ENCODE results near the gene DNER. TPM values are rescaled to one million over a fixed set of nuclear protein-coding genes. Genes with fewer than 3 reads are reported as not detected.

The DNER gene
- polyA plus RNA-seq, 3 donors: 0.12 to 0.20 (median 0.16) TPM

DNA sequence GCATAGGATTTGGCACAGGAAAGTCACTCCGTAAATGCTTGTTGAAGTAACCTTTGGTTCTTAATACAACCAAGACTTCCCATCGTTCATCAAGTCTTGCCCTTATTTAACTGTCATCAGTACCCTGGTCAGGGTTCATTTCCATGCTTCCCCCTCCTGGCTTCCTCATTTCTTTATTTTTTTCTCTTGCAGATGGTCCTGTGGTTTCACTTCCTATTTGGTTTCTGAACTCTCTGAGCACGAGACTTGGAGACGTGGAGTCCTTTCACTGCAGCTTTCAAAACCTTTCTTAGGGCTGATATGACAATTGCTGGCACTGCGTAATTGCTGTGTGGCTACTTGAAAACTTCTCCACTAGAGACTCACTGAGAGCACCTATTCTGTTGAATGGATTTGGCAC lies 383.4 kb downstream of the DNER start:
- peak overlapping the region; percentile 68 for H3K9ac ChIP-seq (ENCODE audit: insufficient read depth, low read length, poor library complexity, severe bottlenecking)
- Mint-ChIP-seq H3K27ac (peak overlapping the region; percentile 97 to 100 (median 99)), H3K4me1 (peaks cover 54% of the 10 kb centered on the region), H3K27me3 (ENCODE audit: low read depth in 3 of 3) (peaks cover 0 to 3% (median 0%) of the 10 kb centered on the region in 3 donors), H3K9me3 (peaks cover 0 to 8% (median 2%) of the 10 kb centered on the region in 7 donors), H3K36me3 (peaks cover 15% of the 10 kb centered on the region in 2 donors), H3K4me3 (peak overlapping the region in 1 of 2 donors; percentile 68)
- peak overlapping the region; percentile 90 to 98 for H3K27ac ChIP-seq (ENCODE audit: low read depth in 1 of 2, low read length in 2 of 2)
- H3K4me3 ChIP-seq (replicated peaks in 1 of 3; ENCODE audit: low read depth in 2 of 3, low read length in 3 of 3): peak overlapping the region in 1 of 3 experiments; percentile 33
- WGBS (ENCODE audit: insufficient coverage): 0% methylated on average over 2 of the region's 5 CpGs
- H3K4me1 ChIP-seq (ENCODE audit: control insufficient read depth in 1 of 2, insufficient read depth in 2 of 2, low read length in 2 of 2): peaks cover 63% of the 10 kb centered on the region in 2 donors
- TF ChIP-seq, protein P1, sequence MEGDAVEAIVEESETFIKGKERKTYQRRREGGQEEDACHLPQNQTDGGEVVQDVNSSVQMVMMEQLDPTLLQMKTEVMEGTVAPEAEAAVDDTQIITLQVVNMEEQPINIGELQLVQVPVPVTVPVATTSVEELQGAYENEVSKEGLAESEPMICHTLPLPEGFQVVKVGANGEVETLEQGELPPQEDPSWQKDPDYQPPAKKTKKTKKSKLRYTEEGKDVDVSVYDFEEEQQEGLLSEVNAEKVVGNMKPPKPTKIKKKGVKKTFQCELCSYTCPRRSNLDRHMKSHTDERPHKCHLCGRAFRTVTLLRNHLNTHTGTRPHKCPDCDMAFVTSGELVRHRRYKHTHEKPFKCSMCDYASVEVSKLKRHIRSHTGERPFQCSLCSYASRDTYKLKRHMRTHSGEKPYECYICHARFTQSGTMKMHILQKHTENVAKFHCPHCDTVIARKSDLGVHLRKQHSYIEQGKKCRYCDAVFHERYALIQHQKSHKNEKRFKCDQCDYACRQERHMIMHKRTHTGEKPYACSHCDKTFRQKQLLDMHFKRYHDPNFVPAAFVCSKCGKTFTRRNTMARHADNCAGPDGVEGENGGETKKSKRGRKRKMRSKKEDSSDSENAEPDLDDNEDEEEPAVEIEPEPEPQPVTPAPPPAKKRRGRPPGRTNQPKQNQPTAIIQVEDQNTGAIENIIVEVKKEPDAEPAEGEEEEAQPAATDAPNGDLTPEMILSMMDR (IDR thresholded peaks at IDR 0.05): no peak
- DNase-seq: peak; percentile 96 to 97 (median 96)
- no peaks in the 10 kb centered on the region for H3K27me3 ChIP-seq (ENCODE audit: control insufficient read depth in 2 of 2, insufficient read depth in 2 of 2, low read length in 2 of 2)
- no peak overlapping the region for H2AFZ ChIP-seq (ENCODE audit: insufficient read depth, low read depth, low read length, poor library complexity, severe bottlenecking)
- H4K20me1 ChIP-seq (ENCODE audit: insufficient read depth, low read length): no peaks in the 10 kb centered on the region
- intact Hi-C loops (cut with micrococcal nuclease): loop anchor here (2.0 to 10.0 kb wide), 4 partner anchors 16 to 86 kb away; partner anchors contain the start of gene PID1 (in 1 of the 2)
- no peaks in the 10 kb centered on the region for H3K79me2 ChIP-seq (ENCODE audit: insufficient read depth, low read length)
- no peaks in the 10 kb centered on the region for H3K36me3 ChIP-seq (replicated peaks in 1 of 2; ENCODE audit: control insufficient read depth in 1 of 2, insufficient read depth in 2 of 2, low read length in 2 of 2)
- H3K9me3 ChIP-seq (replicated peaks in 1 of 2; ENCODE audit: control insufficient read depth in 1 of 2, insufficient read depth in 1 of 2, low read length in 2 of 2): no peaks in the 10 kb centered on the region
- peak overlapping the region; percentile 29 for H3K4me2 ChIP-seq (replicated peaks; ENCODE audit: extremely low read depth, low read length, poor library complexity, severe bottlenecking)

DNA sequence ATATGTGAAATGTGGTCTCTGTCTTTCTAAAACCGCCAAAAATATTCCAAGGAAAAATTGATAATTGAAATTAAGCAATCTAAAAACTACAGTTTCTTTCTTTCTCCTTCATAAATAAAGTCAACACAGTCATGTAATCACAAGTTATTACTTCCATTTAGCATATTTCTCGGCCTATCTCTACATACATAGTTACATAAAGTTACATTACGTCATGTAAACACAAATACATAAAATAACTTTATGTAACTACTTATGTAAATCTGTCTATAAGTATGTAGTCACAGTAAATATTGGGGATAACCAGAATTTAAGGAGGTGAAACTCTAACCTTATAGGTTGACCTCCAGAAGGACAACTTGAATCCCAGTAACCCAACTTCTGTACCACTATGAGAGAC lies 394.8 kb downstream of the DNER start:
- H3K27ac Mint-ChIP-seq: no peak overlapping the region

More for the DNA sequence above, 394.8 kb downstream of the DNER start:
- intact Hi-C loops (cut with micrococcal nuclease): no loop called here
- no peak overlapping the region for H3K4me2 ChIP-seq (replicated peaks; ENCODE audit: extremely low read depth, low read length, poor library complexity, severe bottlenecking)
- no peaks in the 10 kb centered on the region for H4K20me1 ChIP-seq (ENCODE audit: insufficient read depth, low read length)
- H3K9ac ChIP-seq (ENCODE audit: insufficient read depth, low read length, poor library complexity, severe bottlenecking): no peak overlapping the region
- DNase-seq: no peak
- TF ChIP-seq, protein P1 (IDR thresholded peaks at IDR 0.05): no peak
- Mint-ChIP-seq H3K9me3 (peaks cover 0 to 6% (median 2%) of the 10 kb centered on the region in 7 donors), H3K4me3 (no peak overlapping the region), H3K36me3 (peaks cover 3 to 7% of the 10 kb centered on the region in 2 donors), H3K27me3 (ENCODE audit: low read depth in 3 of 3) (no peaks in the 10 kb centered on the region), H3K4me1 (peaks cover 20% of the 10 kb centered on the region)
- H3K27ac ChIP-seq (ENCODE audit: low read depth in 1 of 2, low read length in 2 of 2): no peak overlapping the region
- no peaks in the 10 kb centered on the region for H3K36me3 ChIP-seq (replicated peaks in 1 of 2; ENCODE audit: control insufficient read depth in 1 of 2, insufficient read depth in 2 of 2, low read length in 2 of 2)
- H3K27me3 ChIP-seq (ENCODE audit: control insufficient read depth in 2 of 2, insufficient read depth in 2 of 2, low read length in 2 of 2): no peaks in the 10 kb centered on the region
- peaks cover 21 to 44% of the 10 kb centered on the region in 2 donors for H3K4me1 ChIP-seq (ENCODE audit: control insufficient read depth in 1 of 2, insufficient read depth in 2 of 2, low read length in 2 of 2)
- no peak overlapping the region for H2AFZ ChIP-seq (ENCODE audit: insufficient read depth, low read depth, low read length, poor library complexity, severe bottlenecking)
- WGBS (ENCODE audit: insufficient coverage): no CpG with 5 or more reads among the region's 3 CpGs
- H3K9me3 ChIP-seq (replicated peaks in 1 of 2; ENCODE audit: control insufficient read depth in 1 of 2, insufficient read depth in 1 of 2, low read length in 2 of 2): no peaks in the 10 kb centered on the region
- no peak overlapping the region for H3K4me3 ChIP-seq (replicated peaks in 1 of 3; ENCODE audit: low read depth in 2 of 3, low read length in 3 of 3)
- H3K79me2 ChIP-seq (ENCODE audit: insufficient read depth, low read length): no peaks in the 10 kb centered on the region
